IMR-90 (cell line): ENCODE data around the gene ROBO1. TPM values are rescaled to one million over a fixed set of nuclear protein-coding genes. Genes with fewer than 3 reads are reported as not detected.

ENCODE experiments used
- ATAC-seq: fragments of 200-7000 bp; cut with Tn5 transposase; 2 replicates; pipeline ENCODE4 v1.9.1; 2020; ENCODE audit warnings: low read depth, mild to moderate bottlenecking, moderate library complexity
- BruUV-seq: library from RNA; stranded (reverse); fragments of 400-500 nt; replicated peaks from 2 replicates; lab custom pipeline; 2021; lab: Mats Ljungman, UMichigan
- CTCF ChIA-PET: fragments of 300-600 bp; formaldehyde crosslinking; extraction: SDS; loops from one replicate; lab custom pipeline; 2021; ENCODE audit warnings: antibody characterized with exemption; lab: Yijun Ruan, JAX
- POLR2A ChIA-PET: fragments of 300-600 bp; sonication (Branson Sonifier 250); formaldehyde crosslinking; loops from one replicate; lab custom pipeline; 2022; ENCODE audit warnings: antibody characterized with exemption; ENCODE audit not compliant: unreplicated experiment; lab: Charles Lee
- DNase-seq: peaks from one replicate; pipeline ENCODE4 v3.0.0; 2013
- H2AFZ ChIP-seq: replicated peaks from 2 replicates; pipeline ENCODE3; 2013; ENCODE audit warnings: low read length, mild to moderate bottlenecking; ENCODE audit not compliant: poor library complexity
- H2AK5ac ChIP-seq: 2 replicates; pipeline ENCODE4 v1.6.1; 2013; ENCODE audit warnings: low read depth, low read length, inconsistent platforms
- H2AK9ac ChIP-seq: replicated peaks from 2 replicates; pipeline ENCODE3; 2013; ENCODE audit warnings: mild to moderate bottlenecking, low read depth, low read length, moderate library complexity; ENCODE audit not compliant: poor library complexity
- H2BK120ac ChIP-seq: 2 replicates; pipeline ENCODE4 v1.6.1; 2013; ENCODE audit warnings: low read depth, low read length, inconsistent platforms
- H2BK15ac ChIP-seq: 3 replicates; pipeline ENCODE4 v1.6.1; 2013; ENCODE audit warnings: low read depth, low read length, inconsistent platforms
- H2BK20ac ChIP-seq: 2 replicates; pipeline ENCODE4 v1.6.1; 2013; ENCODE audit warnings: low read depth, mild to moderate bottlenecking, inconsistent platforms, low read length, moderate library complexity
- H2BK5ac ChIP-seq: 2 replicates; pipeline ENCODE4 v1.6.1; 2013; ENCODE audit warnings: mild to moderate bottlenecking, low read depth, low read length, inconsistent platforms; ENCODE audit not compliant: poor library complexity, severe bottlenecking
- H3K14ac ChIP-seq: replicated peaks from 2 replicates; pipeline ENCODE4 v1.6.1; 2013; ENCODE audit warnings: low read depth, low read length, inconsistent platforms
- H3K18ac ChIP-seq: 2 replicates; pipeline ENCODE4 v1.6.1; 2013; ENCODE audit warnings: low read depth, low read length, control low read depth
- H3K23ac ChIP-seq: 2 replicates; pipeline ENCODE4 v1.6.1; 2013; ENCODE audit warnings: low read depth, low read length, inconsistent platforms
- H3K27ac ChIP-seq: 2 replicates; pipeline ENCODE4 v1.5.1; 2013; ENCODE audit warnings: mild to moderate bottlenecking, control low read depth, low read length; ENCODE audit not compliant: insufficient read depth
- H3K27me3 ChIP-seq: 2 replicates; pipeline ENCODE4 v1.6.1; 2013; ENCODE audit warnings: low read length; ENCODE audit not compliant: control insufficient read depth, insufficient read depth
- H3K36me3 ChIP-seq: 2 replicates; pipeline ENCODE4 v1.6.1; 2013; ENCODE audit warnings: low read length, mixed read lengths; ENCODE audit not compliant: control insufficient read depth, insufficient read depth
- H3K4ac ChIP-seq: 2 replicates; pipeline ENCODE4 v1.6.1; 2013; ENCODE audit warnings: low read depth, low read length, inconsistent platforms
- H3K4me1 ChIP-seq: 2 replicates; pipeline ENCODE4 v1.6.1; 2013; ENCODE audit warnings: low read length, mixed read lengths; ENCODE audit not compliant: control insufficient read depth, insufficient read depth
- H3K4me2 ChIP-seq: 2 replicates; pipeline ENCODE4 v1.6.1; 2013; ENCODE audit warnings: low read depth, mild to moderate bottlenecking, control low read depth, low read length, moderate library complexity
- H3K4me3 ChIP-seq: 2 replicates; pipeline ENCODE4 v1.5.1; 2013; ENCODE audit warnings: low read depth, mild to moderate bottlenecking, control low read depth, low read length, moderate library complexity; ENCODE audit not compliant: insufficient read depth
- H3K56ac ChIP-seq: 2 replicates; pipeline ENCODE4 v1.6.1; 2013; ENCODE audit warnings: low read length, inconsistent platforms; ENCODE audit not compliant: insufficient read depth; ENCODE audit errors: extremely low read depth
- H3K79me1 ChIP-seq, 2 experiments: 2 replicates each; pipeline ENCODE4 v1.6.1; 2013; ENCODE audit warnings: low read length in 2 of 2, inconsistent platforms in 1 of 2, low read depth in 1 of 2
- H3K9ac ChIP-seq: 2 replicates; pipeline ENCODE4 v1.6.1; 2013; ENCODE audit warnings: low read depth, low read length, control low read depth
- H3K9me1 ChIP-seq: 2 replicates; pipeline ENCODE4 v1.6.1; 2013; ENCODE audit warnings: low read length, inconsistent platforms; ENCODE audit not compliant: insufficient read depth
- H3K9me3 ChIP-seq: 2 replicates; pipeline ENCODE4 v1.6.1; 2013; ENCODE audit warnings: low read length; ENCODE audit not compliant: control insufficient read depth, insufficient read depth
- H4K20me1 ChIP-seq: 2 replicates; pipeline ENCODE4 v1.6.1; 2013; ENCODE audit warnings: low read length, inconsistent platforms; ENCODE audit not compliant: insufficient read depth
- H4K5ac ChIP-seq: 2 replicates; pipeline ENCODE4 v1.6.1; 2013; ENCODE audit warnings: mild to moderate bottlenecking, low read depth, low read length, control low read depth
- H4K8ac ChIP-seq, 2 experiments: 2 replicates each; pipeline ENCODE4 v1.6.1; 2013; ENCODE audit warnings: low read depth in 2 of 2, low read length in 2 of 2, control low read depth in 1 of 2, inconsistent platforms in 1 of 2
- H4K91ac ChIP-seq: 2 replicates; pipeline ENCODE4 v1.6.1; 2013; ENCODE audit warnings: low read depth, low read length, inconsistent platforms; ENCODE audit not compliant: insufficient read depth
- CHD1 ChIP-seq: IDR thresholded peaks from 2 replicates; pipeline ENCODE4 v1.6.1; 2012; ENCODE audit warnings: low read depth, low read length, improper control_type of control experiment
- FOS ChIP-seq: fragments of 150-350 bp; IDR thresholded peaks from 2 replicates; pipeline ENCODE4 v1.6.1; 2016; ENCODE audit warnings: low read depth, low read length
- MAFK ChIP-seq: IDR thresholded peaks from 2 replicates; pipeline ENCODE4 v1.6.1; 2012; ENCODE audit warnings: low read depth, low read length, improper control_type of control experiment
- NFE2L2 ChIP-seq: fragments of 150-350 bp; IDR thresholded peaks from 2 replicates; pipeline ENCODE4 v1.6.1; 2016; ENCODE audit warnings: low read depth, mild to moderate bottlenecking, low read length
- RAD21 ChIP-seq: IDR thresholded peaks from 2 replicates; pipeline ENCODE4 v1.6.1; 2012; ENCODE audit warnings: low read length, improper control_type of control experiment
- WGBS, 2 experiments: methylation state at CpG; one replicate each; pipeline versions ENCODE4 v1.1.5 to v1.1.7; 2013; ENCODE audit warnings: missing lambda C conversion rate in 2 of 2; ENCODE audit not compliant: insufficient read length in 1 of 2; ENCODE audit errors: extremely low coverage in 2 of 2; 5-methylcytosine and 5-hydroxymethylcytosine counted together
- dilution Hi-C: fragments of 300-500 bp; cut with HindIII; formaldehyde crosslinking; loops from one replicate; pipeline ENCODE4 v1.14.3; 2018; ENCODE audit warnings: low sequenced_read_pairs; ENCODE audit not compliant: unreplicated experiment
- in situ Hi-C: fragments of 300-500 bp; cut with MboI; formaldehyde crosslinking; loops from 3 replicates; pipeline ENCODE4 v1.14.3; 2019; ENCODE audit warnings: low sequenced_read_pairs, inconsistent platforms, mixed read lengths
- intact Hi-C: fragments of 100-400 bp; cut with micrococcal nuclease; formaldehyde crosslinking; loops from 2 replicates; pipeline ENCODE4 v1.10.0; 2022
- polyA plus RNA-seq, 3 experiments: library from polyadenylated mRNA; depleted of rRNA; stranded (reverse); fragments of >200 nt; gene quantifications; 2 replicates each; pipeline ENCODE4 v1.2.3, GENCODE V29; 2012; ENCODE audit warnings: low replicate concordance in 1 of 3
- total RNA-seq: library from RNA; depleted of rRNA; stranded (reverse); fragments of >200 nt; gene quantifications from 2 replicates; pipeline ENCODE4 v1.2.3, GENCODE V29; 2012

ROBO1 gene
- total and polyA plus RNA-seq, 2 of the 4 experiments (the other 2 are of a cell fraction) = 24.1 to 53.9 TPM

- no CpG with 5 or more reads among the region's 6 CpGs for WGBS, 2 experiments
- no peak overlapping the region for H3K4me2 ChIP-seq
- no peak overlapping the region for H3K27ac ChIP-seq
- H2AK9ac ChIP-seq = no peak overlapping the region
- no peaks in the 10 kb centered on the region for H3K9me3 ChIP-seq
- no peaks in the 10 kb centered on the region for H3K79me1 ChIP-seq
- DNase-seq (no peak), ATAC-seq (no peak)
- H3K9me1 ChIP-seq = no peaks in the 10 kb centered on the region
- no peaks in the 10 kb centered on the region for H3K27me3 ChIP-seq
- no peak overlapping the region for H3K18ac ChIP-seq
- dilution Hi-C loops (no loop called here), in situ Hi-C loops (loop anchor here (10.0 kb wide), 1 partner anchor 703 kb away; no protein-coding TSS in a partner anchor), intact Hi-C loops (loop anchor here (5.0 kb wide), 1 partner anchor 129 kb away; no protein-coding TSS in a partner anchor)
- H4K8ac ChIP-seq = no peak overlapping the region
- ChIA-PET CTCF (interaction anchor here (1.6 kb wide), 1 partner anchor 282 kb away, joined by 5 read pairs; no protein-coding TSS in a partner anchor), POLR2A (no interaction called here)
- H3K23ac ChIP-seq = no peak overlapping the region
- no peak overlapping the region for H4K91ac ChIP-seq
- no peak overlapping the region for H2BK5ac ChIP-seq
- H4K20me1 ChIP-seq = no peaks in the 10 kb centered on the region
- no peak overlapping the region for H4K5ac ChIP-seq
- H3K4me3 ChIP-seq = no peak overlapping the region
- BruUV-seq = no TSS peak
- no peak overlapping the region for H2BK20ac ChIP-seq
- no peak overlapping the region for H2BK15ac ChIP-seq
- no peak overlapping the region for H3K14ac ChIP-seq
- H3K36me3 ChIP-seq = no peaks in the 10 kb centered on the region
- H3K56ac ChIP-seq = no peak overlapping the region
- TF ChIP-seq NFE2L2 (no peak), CHD1 (no peak), MAFK (no peak), RAD21 (no peak), FOS (no peak)
- no peak overlapping the region for H3K9ac ChIP-seq
- H3K4me1 ChIP-seq = peaks cover 6% of the 10 kb centered on the region; the same call in 1 of the 2 replicates
- peak overlapping the region; percentile 29; the same call in 1 of the 2 replicates for H2BK120ac ChIP-seq
- H2AK5ac ChIP-seq = no peak overlapping the region
- H3K4ac ChIP-seq = no peak overlapping the region
- no peak overlapping the region for H2AFZ ChIP-seq
Observed at GRCh38 chr3:79367803-79368202, 400.0 kb downstream of the ROBO1 start.
